NCI-H2171 (cell line): ENCODE results near the gene TRIM65.
"Not testable (repeated sequence)": the region's sequence is repeated elsewhere in the genome, so short reads cannot be mapped to it uniquely, and the experiment has no call there.

Source experiments
- DNase-seq: peaks from one replicate; lab custom pipeline; 2025; lab: John Stamatoyannopoulos, UW

TRIM65 gene

DNA sequence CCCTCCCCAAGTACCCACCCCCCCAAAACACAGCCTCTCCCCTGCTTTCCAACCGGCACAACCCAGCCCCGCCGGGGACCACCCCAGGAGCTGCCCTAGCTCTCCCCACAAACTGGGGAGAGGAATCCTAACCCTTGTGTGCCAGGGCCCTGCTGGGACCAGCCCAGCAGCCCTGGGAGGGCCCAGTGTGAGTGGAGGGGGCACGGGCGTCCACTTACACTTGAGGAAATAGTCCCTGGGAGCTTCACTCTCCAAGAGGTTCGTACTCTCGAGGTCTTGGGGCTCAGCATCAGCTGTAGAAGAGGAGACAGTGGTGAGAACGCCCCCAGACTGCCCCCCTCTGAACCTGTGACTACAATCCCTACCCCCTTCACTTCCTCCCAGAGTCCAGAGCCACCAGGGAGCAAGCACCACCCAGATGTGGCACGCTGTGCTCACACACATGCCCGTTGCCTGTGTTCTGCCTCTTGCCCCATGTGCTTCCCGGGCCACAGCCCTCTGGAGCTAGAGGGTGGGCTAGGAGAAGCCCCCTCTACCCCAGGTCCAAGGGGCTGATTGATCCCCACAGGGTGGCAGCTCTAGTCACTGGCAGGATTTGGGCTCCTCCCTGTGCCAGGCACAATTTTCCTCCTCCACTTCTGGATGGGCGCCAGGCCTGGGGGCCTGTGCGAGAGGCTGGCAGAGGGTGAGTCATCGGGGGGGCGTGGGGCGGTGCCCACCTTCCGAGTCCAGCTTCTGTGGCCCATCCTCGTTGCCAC is 21.4 kb downstream of the TRIM65 start:
- DNase-seq = no peak

DNA sequence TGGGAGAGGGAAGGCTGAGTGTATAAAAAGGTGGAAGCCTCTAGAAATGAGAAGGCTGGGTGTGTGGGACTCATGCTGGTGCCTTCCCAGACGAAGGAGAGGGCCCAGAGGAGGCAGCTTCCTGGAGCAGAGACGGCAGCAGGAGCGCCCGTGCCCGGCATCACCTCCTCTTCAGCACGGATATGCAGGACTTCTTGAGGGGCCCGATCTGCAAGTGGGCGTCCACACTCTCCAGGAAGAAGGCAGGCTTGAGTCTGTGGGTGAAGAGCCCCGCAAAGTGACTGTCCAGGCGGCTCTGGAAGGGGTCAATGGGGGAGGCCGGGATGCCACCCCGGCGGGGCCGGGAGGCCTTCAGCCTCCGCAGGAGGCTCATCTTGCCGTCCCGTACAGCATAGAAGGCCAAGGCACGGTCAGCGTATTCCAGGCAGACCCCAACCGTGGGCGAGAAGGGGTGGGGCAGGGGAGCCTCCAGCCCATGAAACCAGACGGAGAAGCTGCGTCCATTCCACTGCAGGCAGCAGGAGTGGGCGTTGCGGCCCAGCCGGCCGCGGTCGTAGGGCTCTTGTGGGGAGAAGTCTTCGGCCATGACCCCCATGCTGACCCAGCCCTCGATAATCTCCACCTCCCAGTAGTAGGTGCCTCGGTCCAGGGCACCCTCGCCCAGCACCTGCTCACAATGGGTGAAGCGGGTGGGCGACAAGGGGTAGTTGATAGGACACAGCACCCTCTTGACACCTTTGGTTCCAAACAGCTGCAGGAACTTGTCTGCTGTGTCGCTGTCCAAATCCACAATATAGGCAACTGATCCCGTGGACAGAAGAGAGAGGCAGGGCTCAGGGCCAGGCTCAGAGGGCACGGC is 22.2 kb downstream of the TRIM65 start:
- DNase-seq = no peak

DNA sequence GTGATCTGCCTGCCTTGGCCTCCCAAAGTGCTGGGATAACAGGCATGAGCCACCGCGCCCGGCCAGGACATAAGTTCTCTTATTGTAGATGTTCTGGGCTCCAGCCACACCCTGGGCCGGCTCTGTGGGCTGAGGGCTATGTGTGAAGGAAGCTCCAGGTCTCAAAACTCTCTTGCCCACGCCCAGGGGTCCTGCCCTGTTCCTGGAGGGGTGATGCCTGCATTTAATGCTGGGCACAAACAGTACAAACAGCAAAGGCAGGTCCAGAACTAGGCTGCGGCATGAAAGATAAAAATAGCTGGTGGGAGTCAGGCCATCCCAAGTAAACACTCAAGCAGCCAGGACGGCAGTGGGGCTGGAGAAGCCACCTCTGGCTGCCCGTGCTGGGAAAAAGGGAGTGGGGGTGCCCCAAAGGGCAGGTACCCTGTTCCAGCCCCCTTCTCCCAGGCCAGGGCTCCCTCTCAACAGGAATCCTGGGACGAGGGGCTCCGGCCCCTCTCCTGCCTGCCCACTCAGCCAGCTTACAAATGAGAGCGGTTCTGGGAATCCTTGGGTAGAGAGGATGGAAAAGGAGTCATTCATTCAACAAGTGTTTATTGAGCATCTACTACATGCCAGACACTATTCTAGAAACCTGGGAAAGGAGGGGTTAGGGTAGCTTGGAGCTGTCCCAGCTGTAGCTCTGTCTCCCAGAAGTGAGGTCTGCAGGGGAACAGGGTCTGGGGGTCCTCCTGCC is 23.0 kb downstream of the TRIM65 start:
- DNase-seq = no peak

DNA sequence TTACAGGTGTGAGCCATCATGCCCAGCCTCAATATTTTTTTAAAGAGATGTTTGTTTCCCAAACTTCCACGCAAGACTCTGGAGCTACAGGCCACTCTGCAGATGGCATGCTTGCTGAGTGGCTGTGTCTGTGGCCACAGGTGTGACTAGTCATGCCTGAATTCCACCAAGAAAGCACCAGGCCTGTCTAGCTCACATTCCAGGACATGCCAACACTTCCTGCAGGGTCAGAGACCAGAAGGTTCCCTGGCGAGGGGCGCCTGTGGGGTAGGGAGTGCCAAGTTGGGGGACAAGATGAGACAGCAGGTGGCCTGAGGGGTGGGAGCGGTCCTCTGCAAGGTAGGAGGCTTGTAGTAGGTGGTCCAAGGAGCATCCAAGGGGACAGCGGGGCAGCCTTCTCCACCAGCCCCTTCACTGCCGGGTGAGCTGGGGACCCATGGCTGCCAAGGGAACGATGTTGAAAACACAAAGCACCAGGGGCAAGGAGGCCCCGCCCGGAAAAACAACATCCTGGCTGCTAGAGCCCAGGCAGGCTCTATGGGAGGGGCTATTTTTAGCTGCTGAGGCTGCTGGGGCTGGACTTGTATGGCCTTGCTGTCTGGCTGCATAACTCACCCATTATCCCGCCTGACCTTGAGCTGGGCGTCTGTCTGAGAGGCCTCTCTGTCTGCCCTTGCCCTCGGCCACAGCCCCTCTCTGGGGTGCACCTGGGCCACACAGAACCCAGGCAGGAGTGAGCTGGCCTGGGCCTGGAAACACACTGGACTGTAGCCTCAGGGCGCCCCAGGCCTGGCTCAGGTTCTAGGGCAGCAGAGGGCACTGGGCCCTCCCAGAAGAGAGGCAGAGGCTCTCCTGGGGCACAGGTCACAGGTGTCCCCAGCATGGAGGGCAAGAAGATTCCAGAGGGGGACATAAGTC is 24.1 kb downstream of the TRIM65 start:
- DNase-seq = no peak

DNA sequence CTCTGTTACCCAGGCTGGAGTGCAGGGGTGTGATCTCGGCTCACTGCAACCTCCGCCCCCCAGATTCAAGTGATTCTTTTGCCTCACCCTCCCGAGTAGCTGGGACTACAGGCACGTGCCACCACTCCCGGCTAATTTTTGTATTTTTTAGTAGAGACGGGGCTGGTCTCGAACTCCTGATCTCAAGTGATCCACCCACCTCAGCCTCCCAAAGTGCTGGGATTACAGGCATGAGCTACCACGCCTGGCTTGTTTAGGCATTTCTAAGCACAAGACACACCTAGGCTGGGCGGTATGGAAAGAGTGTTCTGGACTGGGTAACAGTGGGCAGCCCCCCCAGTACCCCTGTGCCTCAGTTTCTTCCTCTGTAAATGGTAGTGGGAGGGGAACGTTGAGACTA is 26.5 kb downstream of the TRIM65 start:
- not testable (repeated sequence) for DNase-seq

DNA sequence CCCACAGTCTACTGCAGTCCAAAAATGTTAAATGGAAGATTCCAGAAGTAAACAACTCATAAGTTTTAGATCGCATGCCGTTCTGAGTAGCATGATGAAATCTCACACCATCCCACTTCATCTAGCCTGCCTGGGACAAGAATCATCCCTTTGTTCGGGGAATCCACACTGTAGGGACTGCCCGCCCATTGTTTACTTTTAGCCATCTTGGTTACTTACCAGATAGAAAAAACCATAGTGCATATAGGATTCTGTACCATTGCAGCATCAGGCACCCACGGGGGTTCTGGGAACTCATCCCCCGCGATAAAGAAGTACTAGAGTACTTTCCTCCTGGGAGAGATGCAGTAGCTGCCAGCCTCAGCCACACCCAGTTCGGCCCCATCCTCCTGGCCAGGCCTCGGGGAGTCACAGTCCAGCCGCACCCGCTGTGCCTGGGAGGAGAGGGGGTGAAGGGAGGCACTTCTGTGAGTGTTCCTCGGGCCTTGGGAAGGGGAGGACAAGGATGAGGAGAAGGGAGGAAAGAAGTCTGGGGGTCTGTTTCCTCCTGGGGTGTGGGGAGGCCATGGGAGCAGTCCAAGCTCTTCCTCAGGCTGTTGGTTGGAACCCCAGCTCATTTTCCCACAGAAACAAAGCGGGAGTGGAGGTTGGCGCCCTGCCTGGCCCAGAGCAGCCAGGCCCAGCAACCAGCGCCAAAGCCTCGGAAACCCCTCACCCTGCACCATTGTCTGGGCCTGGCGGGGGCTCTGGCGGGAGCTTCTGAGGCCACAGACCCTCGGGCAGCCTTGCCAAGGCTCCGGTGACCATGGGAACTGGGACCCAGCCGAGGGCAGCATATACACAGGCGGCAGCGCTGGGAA is 27.2 kb downstream of the TRIM65 start:
- DNase-seq = no peak

DNA sequence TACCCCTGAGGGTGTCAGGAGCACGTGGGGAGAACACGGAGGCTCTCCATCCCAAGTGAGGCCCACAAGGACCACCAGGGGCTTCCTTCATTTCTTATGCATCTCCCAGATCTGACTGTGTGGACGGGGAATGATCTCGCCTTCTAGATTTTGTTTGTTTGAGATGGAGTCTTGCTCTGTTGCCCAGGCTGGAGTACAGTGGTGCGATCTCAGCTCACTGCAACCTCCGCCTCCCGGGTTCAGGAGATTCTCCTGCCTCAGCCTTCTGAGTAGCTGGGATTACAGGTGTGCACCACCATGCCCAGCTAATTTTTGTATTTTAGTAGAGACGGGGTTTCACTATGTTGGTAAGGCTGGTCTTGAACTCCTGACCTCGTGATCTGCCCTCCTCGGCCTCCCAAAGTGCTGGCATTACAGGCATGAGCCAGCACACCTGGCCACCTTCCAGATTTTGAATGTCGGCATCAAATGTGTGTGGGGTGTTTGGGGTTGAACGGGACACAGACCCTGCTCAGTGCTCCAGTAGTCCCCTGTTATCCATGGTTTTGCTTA is 27.9 kb downstream of the TRIM65 start:
- not testable (repeated sequence) for DNase-seq

DNA sequence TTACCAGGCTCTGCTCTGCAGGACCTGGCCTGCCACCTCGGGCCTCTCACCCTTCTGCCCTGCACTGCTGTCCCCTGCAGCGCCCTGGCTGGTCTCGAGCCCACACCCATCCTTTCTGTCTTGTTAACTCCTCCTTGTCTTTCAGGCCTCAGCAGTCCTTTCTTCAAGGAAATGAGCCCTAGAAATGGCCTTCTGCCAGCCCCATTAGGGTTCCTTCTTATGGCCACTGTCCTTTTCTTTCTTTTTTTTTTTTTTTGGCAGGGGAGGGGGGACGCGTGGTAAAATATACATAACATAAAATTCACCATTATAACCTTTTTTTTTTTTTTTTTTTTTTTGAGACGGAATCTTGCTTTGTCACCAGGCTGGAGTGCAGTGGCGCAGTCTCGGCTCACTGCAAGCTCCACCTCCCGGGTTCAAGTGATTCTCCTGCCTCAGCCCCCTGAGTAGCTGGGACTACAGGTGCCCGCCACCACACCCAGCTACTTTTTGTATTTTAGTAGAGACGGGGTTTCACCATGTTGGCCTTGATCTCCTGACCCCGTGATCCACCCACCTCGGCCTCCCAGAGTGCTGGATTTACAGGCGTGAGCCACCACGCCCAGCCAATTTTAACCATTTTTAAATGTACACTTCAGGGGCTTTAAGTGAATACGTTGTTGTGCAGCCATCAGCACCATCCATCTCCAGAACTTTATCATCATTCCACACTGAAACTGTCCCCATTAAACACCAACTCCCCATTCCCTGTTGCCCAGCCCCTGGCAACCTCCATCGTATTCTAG is 31.2 kb downstream of the TRIM65 start:
- not testable (repeated sequence) for DNase-seq

DNA sequence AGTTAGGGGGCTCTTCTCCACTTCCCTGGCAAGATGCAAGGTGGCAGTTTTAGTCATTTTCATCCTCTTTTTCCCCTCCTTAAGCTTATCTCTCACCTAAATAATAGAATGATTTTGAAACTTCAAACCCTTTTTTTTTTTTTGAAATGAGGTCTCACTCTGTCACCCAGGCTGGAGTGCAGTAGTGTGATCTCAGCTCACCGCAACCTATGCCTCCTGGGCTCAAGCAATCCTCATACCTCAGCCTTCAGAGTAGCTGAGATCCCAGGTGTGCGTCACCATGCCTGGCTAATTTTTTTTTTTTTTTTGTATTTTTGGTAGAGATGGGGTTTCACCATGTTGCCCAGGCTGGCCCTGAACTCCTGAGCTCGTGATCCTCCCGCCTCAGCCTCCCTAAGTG is 31.9 kb downstream of the TRIM65 start:
- DNase-seq = not testable (repeated sequence)

DNA sequence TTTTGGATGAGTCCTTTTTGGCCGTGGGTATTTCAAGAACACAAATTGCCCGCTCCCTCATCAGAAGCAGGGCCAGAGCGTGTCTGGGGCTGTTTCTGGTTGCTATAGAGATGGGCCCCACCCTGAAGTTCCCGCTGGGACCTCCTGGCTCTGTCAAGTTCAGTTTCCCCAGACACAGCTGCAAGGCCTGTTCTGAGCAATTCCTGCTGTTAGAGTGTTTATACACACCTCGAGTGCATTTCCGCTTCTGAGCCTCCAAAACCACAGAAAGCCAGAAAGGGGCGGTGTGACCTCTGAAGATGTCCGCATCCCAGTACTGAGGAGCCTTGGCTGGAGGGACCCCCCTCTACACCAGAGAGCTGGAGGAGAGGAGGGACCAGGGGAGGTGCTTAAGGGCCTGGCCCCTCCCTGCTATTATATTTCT is 32.3 kb downstream of the TRIM65 start:
- peak; percentile 48 for DNase-seq

DNA sequence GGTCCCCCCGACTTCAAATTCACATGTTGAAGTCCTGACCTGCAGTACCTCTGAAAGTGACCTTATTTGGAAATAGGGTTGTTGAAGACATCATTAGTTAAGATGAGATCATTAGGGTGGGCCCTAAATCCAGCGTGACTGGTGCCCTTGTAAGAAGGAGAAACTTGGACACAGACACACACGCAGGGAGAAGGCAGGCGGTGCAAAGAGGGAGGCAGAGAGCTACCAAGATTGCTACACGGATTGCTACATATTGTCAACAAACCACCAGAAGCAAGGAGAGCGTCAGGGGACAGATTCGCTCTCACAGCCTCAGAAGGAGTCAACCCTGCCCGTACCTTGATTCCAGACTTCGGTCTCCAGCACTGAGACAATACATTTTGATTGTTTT is 34.8 kb downstream of the TRIM65 start:
- DNase-seq = no peak

DNA sequence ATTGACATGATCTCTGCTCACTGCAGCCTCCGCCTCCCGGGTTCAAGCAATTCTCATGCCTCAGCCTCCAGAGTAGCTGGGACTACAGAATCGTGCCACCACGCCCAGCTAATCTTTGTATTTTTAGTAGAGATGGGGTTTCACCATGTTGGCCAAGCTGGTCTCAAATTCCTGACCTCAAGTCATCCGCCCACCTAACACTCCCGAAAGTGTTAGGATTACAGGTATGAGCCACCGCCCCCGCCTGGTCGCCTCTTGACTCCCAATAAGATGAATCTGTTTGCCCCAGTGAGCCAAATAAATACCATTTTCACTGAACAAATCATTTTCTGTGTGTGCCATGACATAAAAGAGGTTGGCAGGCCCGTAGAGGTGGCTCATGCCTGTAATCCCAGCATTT is 37.4 kb downstream of the TRIM65 start:
- DNase-seq = not testable (repeated sequence)

DNA sequence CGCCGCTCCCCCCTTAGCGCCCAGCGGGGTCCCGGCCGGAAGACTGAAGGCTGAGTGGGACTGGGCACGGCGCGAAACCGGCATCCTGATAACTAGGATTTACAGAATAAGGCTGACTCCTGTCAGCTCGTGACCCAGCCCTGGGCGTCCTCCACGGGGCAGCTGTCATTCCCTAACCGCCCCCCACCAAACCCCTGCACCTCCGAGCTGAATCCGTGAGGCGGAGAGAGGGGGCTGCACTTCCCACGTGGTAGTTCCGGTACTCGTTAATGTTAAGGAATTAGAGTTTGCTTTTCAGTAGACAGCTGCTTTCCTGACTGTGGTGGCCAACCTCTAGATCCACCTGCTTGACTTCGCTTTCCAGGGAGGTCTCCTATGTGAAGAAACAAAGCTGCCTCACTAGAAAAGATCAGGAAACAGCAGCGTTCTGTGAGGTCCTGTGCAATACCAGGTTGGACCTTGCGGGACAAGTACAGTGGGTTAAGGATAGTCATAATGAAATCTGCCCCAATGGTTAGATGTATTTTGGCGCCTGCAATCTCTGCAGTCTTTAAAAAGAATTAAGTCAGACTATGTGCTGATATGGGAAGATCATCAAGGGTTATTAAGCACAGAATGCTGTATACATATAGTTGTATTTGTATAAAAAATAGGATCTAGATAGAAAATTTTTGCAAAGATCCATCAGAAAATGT is 40.5 kb downstream of the TRIM65 start:
- no peak for DNase-seq

DNA sequence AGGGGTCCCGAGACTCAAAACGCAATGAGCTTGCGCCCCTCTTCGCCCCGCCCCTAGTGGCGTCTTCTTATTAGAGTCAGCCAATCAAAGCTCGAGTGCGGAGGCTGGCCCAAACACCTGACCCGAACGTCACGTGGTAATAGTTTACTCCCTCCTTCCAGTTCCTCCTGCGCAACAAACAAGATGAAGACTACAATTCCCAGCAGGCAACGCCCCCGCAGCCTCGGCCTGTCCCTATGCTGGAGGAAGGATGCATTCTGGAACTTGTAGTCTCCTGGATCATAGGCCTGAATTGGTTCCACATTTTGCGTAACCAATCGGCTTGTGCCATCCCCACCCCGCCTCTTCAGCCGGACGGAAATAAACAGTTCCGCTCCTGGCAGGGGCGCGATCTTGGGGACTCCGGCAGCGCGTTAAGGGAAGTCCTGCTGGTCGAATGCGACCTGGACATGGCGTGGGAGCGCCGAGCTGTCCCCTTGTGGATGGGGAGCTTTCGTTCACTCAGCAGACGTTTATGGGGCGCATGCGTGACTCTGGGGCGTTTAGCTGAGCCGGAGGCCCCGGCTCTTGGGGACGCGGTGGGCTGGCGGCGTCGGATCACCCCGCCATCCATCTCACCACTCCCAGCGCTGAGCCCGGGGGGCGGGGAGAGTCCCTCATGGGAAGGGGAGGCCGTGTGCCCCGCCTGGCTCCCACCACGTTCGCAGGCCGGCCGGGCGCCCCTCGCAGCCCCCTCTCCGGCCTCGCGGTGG is 41.3 kb downstream of the TRIM65 start, which contains the start of gene WBP2:
TSS of gene WBP2 (minus strand) at position 26 of the 752 bp plus-strand sequence. CDS start 38 bp downstream, outside the sequence.
- peak; percentile 99 for DNase-seq

DNA sequence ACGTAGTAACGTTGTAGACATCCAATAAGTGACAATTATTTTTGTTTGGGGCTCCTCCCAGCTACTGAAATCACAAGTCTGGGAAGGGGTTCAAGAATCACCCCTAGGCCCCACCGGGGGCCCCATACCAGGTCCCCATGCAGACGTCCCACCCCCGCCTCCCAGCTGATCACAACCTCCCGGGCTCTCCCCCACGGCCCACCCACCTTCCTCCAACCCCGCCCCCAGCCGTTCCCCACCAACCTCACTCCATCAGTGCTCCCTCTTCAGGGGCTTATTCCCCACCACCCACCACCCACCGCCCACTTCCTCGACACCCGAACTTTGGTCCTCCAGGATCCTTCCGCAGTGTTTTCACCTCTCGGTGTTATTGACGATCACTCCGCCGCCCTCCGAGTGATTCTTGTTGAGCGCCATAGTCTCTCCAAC is 41.9 kb downstream of the TRIM65 start:
- DNase-seq = no peak

DNA sequence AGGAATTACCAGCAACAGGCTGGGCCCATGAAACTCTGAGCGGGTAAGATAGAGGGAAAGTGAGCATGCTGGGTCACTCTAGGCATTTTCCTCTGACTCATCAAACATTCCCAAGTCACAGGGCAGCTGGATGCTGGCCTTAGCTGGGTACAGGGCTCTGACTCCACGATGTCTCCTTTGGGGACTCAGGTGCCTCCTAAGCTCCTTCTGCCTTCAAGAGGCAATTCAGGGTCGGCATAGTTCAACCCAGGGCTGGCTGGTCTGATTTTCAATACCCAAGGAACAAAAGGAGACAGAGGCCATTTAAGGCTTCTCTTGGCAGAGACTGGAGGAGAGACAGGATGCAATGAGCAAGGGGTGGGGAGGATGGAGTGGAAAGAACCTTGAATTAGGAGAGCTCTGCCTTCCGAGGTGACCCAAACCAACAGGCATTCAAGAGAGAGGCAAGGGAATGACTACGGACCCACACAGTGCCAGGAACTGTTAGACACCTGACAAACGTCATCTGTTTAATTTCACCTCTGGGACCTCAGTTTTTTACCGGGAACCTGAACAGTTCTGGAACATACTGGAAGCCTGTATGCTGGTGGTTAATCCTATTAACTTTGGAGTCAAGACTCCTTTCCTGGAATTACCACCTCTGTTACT is 42.5 kb downstream of the TRIM65 start:
- no peak for DNase-seq

DNA sequence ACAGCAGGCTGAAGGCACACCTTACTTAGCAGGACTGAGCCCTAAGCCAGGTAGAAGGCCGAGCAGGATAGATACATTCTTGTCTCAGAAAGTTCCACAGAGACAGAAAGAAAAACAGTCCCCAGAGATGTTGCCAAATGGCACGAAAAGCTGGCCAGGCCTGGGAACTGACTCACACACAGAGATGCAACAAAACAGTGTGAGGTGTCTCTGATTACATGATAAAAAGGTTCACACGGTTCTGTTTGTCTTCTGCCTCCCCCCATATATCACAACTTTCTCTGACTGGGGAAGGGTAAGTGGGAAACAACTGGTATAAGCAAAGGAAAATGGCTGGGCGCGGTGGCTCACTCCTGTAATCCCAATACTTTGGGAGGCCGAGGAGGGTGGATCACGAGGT is 43.3 kb downstream of the TRIM65 start:
- no peak for DNase-seq

DNA sequence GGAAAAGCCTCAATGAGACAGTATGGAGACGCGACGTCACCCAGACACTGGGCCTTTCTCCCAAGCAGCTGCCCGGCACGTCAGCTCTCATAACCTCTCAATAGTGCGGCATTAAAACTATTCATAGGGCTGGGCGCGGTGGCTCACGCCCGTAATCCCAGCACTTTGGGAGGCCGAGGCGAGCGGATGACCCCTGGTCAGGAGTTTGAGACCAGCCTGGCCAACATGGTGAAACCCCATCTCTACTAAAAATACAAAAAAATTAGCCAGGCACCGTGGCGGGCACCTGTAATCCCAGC is 45.1 kb downstream of the TRIM65 start:
- not testable (repeated sequence) for DNase-seq
